Breast epithelium (tissue), 4 donors: Measurements from ENCODE around the gene FAM50B. TPM values are rescaled to one million over a fixed set of nuclear protein-coding genes. Genes with fewer than 3 reads are reported as not detected.

ENCODE experiments used
- DNase-seq, 2 donors: peaks; one replicate each; pipeline ENCODE4 v3.0.0-alpha.2; 2019; ENCODE audit warnings: low spot score in 2 of 2
- H3K27ac ChIP-seq, 2 donors: fragments of 200-600 bp; sonication (generic) in 1 of 2; one replicate each; pipeline ENCODE4 v1.5.1; 2016 to 2019; ENCODE audit warnings: mild to moderate bottlenecking in 1 of 2
- H3K27me3 ChIP-seq, 2 donors: fragments of 200-600 bp; sonication (generic) in 1 of 2; one replicate each; pipeline versions ENCODE4 v1.5.1 to v1.6.0; 2017 to 2019; ENCODE audit warnings: control low read depth in 1 of 2, mild to moderate bottlenecking in 1 of 2
- H3K36me3 ChIP-seq: fragments of 200-600 bp; one replicate; pipeline ENCODE4 v1.5.1; 2019
- H3K4me1 ChIP-seq, 2 donors: fragments of 200-600 bp; sonication (generic); one replicate each; pipeline ENCODE4 v1.5.1; 2016 to 2019; ENCODE audit warnings: control low read depth in 1 of 2
- H3K4me3 ChIP-seq, 3 donors: fragments of 200-600 bp; sonication (generic); 1 replicate in 2 of 3; 2 replicates in 1 of 3; pipeline ENCODE4 v1.5.1; 2016 to 2019; ENCODE audit warnings: mild to moderate bottlenecking in 3 of 3, moderate library complexity in 2 of 3
- H3K9me3 ChIP-seq, 2 donors: fragments of 200-600 bp; sonication (generic) in 1 of 2; one replicate each; pipeline ENCODE4 v1.5.1; 2016 to 2019; ENCODE audit warnings: control low read depth in 1 of 2
- POLR2A ChIP-seq: fragments of 450-650 bp; IDR thresholded peaks from one replicate; pipeline ENCODE4 v1.6.1; 2016; ENCODE audit warnings: antibody characterized with exemption, mild to moderate bottlenecking, moderate library complexity
- POLR2AphosphoS5 ChIP-seq, 3 donors: sonication (generic); formaldehyde crosslinking; IDR thresholded peaks; one replicate each; pipeline ENCODE4 v1.6.1; 2017; ENCODE audit warnings: antibody characterized with exemption in 3 of 3
- intact Hi-C: fragments of 100-400 bp; cut with DNase I; formaldehyde crosslinking; loops from one replicate; pipeline ENCODE4 v1.15.1; 2023; ENCODE audit warnings: low total_unique reads
- total RNA-seq, 3 donors: library from RNA; depleted of rRNA; stranded (reverse); fragments of >200 nt; gene quantifications; one replicate each; pipeline ENCODE4 v1.1.0, GENCODE V29; 2016
- TF ChIP-seq, protein P1 (sequence below), 3 donors: fragments of 450-650 bp; IDR thresholded peaks; one replicate each; pipeline ENCODE4 v1.5.1; 2016 to 2017; ENCODE audit warnings: antibody characterized with exemption in 3 of 3, mild to moderate bottlenecking in 3 of 3, moderate library complexity in 3 of 3

FAM50B gene
- total RNA-seq, 3 donors from 2014 or later, result 8.8 to 17.0 (median 9.3) TPM

- TF ChIP-seq POLR2A, result no peak
- TF ChIP-seq, protein P1, sequence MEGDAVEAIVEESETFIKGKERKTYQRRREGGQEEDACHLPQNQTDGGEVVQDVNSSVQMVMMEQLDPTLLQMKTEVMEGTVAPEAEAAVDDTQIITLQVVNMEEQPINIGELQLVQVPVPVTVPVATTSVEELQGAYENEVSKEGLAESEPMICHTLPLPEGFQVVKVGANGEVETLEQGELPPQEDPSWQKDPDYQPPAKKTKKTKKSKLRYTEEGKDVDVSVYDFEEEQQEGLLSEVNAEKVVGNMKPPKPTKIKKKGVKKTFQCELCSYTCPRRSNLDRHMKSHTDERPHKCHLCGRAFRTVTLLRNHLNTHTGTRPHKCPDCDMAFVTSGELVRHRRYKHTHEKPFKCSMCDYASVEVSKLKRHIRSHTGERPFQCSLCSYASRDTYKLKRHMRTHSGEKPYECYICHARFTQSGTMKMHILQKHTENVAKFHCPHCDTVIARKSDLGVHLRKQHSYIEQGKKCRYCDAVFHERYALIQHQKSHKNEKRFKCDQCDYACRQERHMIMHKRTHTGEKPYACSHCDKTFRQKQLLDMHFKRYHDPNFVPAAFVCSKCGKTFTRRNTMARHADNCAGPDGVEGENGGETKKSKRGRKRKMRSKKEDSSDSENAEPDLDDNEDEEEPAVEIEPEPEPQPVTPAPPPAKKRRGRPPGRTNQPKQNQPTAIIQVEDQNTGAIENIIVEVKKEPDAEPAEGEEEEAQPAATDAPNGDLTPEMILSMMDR (IDR thresholded peaks at IDR 0.05), result no peak
- no peak for TF ChIP-seq POLR2AphosphoS5 (IDR thresholded peaks at IDR 0.05)
- H3K36me3 ChIP-seq, result no peaks in the 10 kb centered on the region
- no peaks in the 10 kb centered on the region for H3K9me3 ChIP-seq
- no peak overlapping the region for H3K27ac ChIP-seq
- H3K4me3 ChIP-seq, result no peak overlapping the region
- DNase-seq, result no peak
- intact Hi-C loops, result no loop called here
- H3K27me3 ChIP-seq, result no peaks in the 10 kb centered on the region
- H3K4me1 ChIP-seq, result peaks cover 0 to 2% of the 10 kb centered on the region in 2 donors
These were observed 8.1 kb upstream of the FAM50B start for GRCh38 chr6:3841066-3841454.

- H3K27me3 ChIP-seq, result no peaks in the 10 kb centered on the region
- TF ChIP-seq, protein P1 (IDR thresholded peaks at IDR 0.05), result no peak
- TF ChIP-seq POLR2AphosphoS5 (IDR thresholded peaks at IDR 0.05), result peak in 1 of 3 donors; percentile 36
- peak; percentile 63 to 65 for DNase-seq
- H3K9me3 ChIP-seq, result no peaks in the 10 kb centered on the region
- intact Hi-C loops, result no loop called here
- peaks cover 0 to 2% of the 10 kb centered on the region in 2 donors for H3K4me1 ChIP-seq
- H3K27ac ChIP-seq, result peak overlapping the region in 1 of 2 donors; percentile 23
- H3K36me3 ChIP-seq, result no peaks in the 10 kb centered on the region
- no peak overlapping the region for H3K4me3 ChIP-seq
These were observed 7.2 kb upstream of the FAM50B start for GRCh38 chr6:3841711-3842565.

GRCh38 chr6:3843379-3844096, 5.6 kb upstream of the FAM50B start:
- no peak for DNase-seq
- H3K4me3 ChIP-seq, result no peak overlapping the region
- H3K27me3 ChIP-seq, result no peaks in the 10 kb centered on the region
- no peaks in the 10 kb centered on the region for H3K9me3 ChIP-seq
- H3K4me1 ChIP-seq, result peaks cover 0 to 2% of the 10 kb centered on the region in 2 donors
- intact Hi-C loops, result no loop called here
- TF ChIP-seq, protein P1 (IDR thresholded peaks at IDR 0.05), result no peak
- TF ChIP-seq POLR2A (no peak), POLR2AphosphoS5 (IDR thresholded peaks at IDR 0.05) (no peak)
- H3K36me3 ChIP-seq, result no peaks in the 10 kb centered on the region
- no peak overlapping the region for H3K27ac ChIP-seq

DNA sequence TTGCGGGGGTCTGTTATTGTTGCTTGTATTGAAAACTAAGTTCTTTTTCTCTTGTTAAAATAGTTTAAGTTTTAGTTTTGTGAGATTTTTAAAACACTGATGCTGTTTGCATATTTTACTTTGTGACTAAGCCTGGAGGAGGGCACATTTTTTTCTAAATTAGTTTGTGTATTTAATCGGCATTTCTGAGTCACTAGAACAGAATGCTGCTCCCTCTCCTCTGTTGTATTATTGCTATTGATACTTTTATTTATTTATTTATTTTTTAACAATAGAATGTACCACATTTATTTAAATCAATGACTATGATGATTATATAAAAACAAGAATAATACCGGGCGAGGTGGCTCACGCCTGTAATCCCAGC, 5.1 kb upstream of the FAM50B start:
- no peak for DNase-seq
- Histone ChIP-seq H3K4me1 (peaks cover 0 to 2% of the 10 kb centered on the region in 2 donors), H3K36me3 (no peaks in the 10 kb centered on the region), H3K9me3 (no peaks in the 10 kb centered on the region), H3K27ac (no peak overlapping the region), H3K27me3 (no peaks in the 10 kb centered on the region), H3K4me3 (no peak overlapping the region)
- intact Hi-C loops, result no loop called here
- TF ChIP-seq, protein P1 (IDR thresholded peaks at IDR 0.05), result no peak
- TF ChIP-seq POLR2A (no peak), POLR2AphosphoS5 (IDR thresholded peaks at IDR 0.05) (no peak)

DNA sequence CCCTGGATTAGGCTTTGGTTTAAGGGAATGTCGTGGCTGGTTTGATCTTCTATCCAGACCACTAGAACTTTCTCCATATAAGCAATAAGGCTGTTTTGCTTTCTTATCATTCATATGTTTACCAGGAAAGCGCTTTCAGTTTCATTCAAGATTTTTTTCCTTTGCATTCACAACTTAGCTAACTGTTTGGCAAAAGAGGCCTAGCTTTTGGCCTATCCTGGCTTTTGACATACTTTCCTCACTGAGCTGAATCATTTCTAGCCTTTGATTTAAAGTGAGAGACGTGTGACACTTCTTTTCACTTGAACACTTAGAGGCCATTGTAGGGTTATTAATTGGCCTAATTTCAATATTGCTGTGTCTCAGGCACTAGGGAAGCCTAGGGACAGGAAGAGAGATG, 1.7 kb upstream of the FAM50B start:
- Histone ChIP-seq H3K36me3 (no peaks in the 10 kb centered on the region), H3K27me3 (no peaks in the 10 kb centered on the region), H3K27ac (peak overlapping the region in 1 of 2 donors; percentile 85), H3K4me3 (no peak overlapping the region), H3K4me1 (no peaks in the 10 kb centered on the region), H3K9me3 (no peaks in the 10 kb centered on the region)
- no peak for DNase-seq
- intact Hi-C loops, result no loop called here
- no peak for TF ChIP-seq POLR2A
- no peak for TF ChIP-seq POLR2AphosphoS5 (IDR thresholded peaks at IDR 0.05)
- TF ChIP-seq, protein P1 (IDR thresholded peaks at IDR 0.05), result no peak
